Measurements from ENCODE around the gene SREBF1. TPM values are rescaled to one million over a fixed set of nuclear protein-coding genes. Genes with fewer than 3 reads are reported as not detected.

SREBF1 gene
- total and polyA plus RNA-seq, 10 of the 15 experiments (the other 5 are each of a cell fraction or from before 2014, with no cell fraction given), result 1.4 to 84.6 (median 20.4) TPM

- Histone ChIP-seq H3K4me2 (ENCODE audit: control insufficient read depth, insufficient read depth) (no peak overlapping the region; the same call in 1 of the 2 replicates), H3K4me3 (no peak overlapping the region), H3K36me3 (ENCODE audit: control insufficient read depth in 2 of 2, insufficient read depth in 2 of 2, low read length in 1 of 2) (peaks cover 5 to 17% of the 10 kb centered on the region in 2 experiments; a peak in 3 of 4 replicates), H4K20me1 (ENCODE audit: control insufficient read depth, insufficient read depth) (no peaks in the 10 kb centered on the region; the same call in 1 of the 2 replicates), H3K27ac (ENCODE audit: control insufficient read depth, insufficient read depth) (no peak overlapping the region), H2AFZ (ENCODE audit: control insufficient read depth, low read depth, low read length) (no peak overlapping the region), H3K4me1 (ENCODE audit: control insufficient read depth, insufficient read depth, low read length) (peaks cover 54% of the 10 kb centered on the region), H3K79me2 (ENCODE audit: control insufficient read depth, insufficient read depth, low read length) (no peaks in the 10 kb centered on the region; the same call in 1 of the 2 replicates), H3K27me3 (replicated peaks in 1 of 2; ENCODE audit: control insufficient read depth in 2 of 2, insufficient read depth in 2 of 2, low read length in 1 of 2) (no peaks in the 10 kb centered on the region), H3K9ac (ENCODE audit: control insufficient read depth, insufficient read depth, low read length) (no peak overlapping the region), H3K9me3 (replicated peaks; ENCODE audit: control insufficient read depth, insufficient read depth, low read length) (no peaks in the 10 kb centered on the region)
- 86% methylated on average over 1 of the region's 1 CpG for WGBS (ENCODE audit: insufficient coverage, insufficient replicate concordance, low lambda C conversion rate, missing lambda C conversion rate)
- no TSS peak for BruUV-seq (replicated peaks)
- POLR2A ChIA-PET, result interaction anchor here (10.9 kb wide), 1 partner anchor 14 kb away, joined by 163 read pairs; the partner anchor contains the start of gene SREBF1
- intact Hi-C loops (cut with micrococcal nuclease; ENCODE audit: unreplicated experiment) (loop anchor here (5.0 kb wide), 1 partner anchor 215 kb away; the partner anchor contains the start of genes ATPAF2 and GID4), in situ Hi-C loops (cut with MboI) (no loop called here)
- RAD21 ChIA-PET (ENCODE audit: unreplicated experiment), result interaction anchor here (0.5 to 9.0 kb wide), 4 partner anchors 11 to 521 kb away, joined by 3 to 105 read pairs (median 4); partner anchors contain the start of gene SREBF1
- DNase-seq (ENCODE audit: low read depth, low spot score) (no peak), ATAC-seq (no peak), FAIRE-seq (no peak)
- TF ChIP-seq SMAD1 (IDR thresholded peaks at IDR 0.05; ENCODE audit: low read depth, partially characterized antibody) (no peak), IKZF2 (IDR thresholded peaks at IDR 0.05) (no peak), POLR2A (IDR thresholded peaks at IDR 0.05; ENCODE audit: low read depth, low read length) (no peak), MEF2A (IDR thresholded peaks at IDR 0.05; ENCODE audit: insufficient read depth, low read depth, low read length) (no peak), PML (IDR thresholded peaks at IDR 0.05; ENCODE audit: low read length) (no peak), NFIC (IDR thresholded peaks at IDR 0.05; ENCODE audit: low read depth, low read length) (no peak), BACH1 (IDR thresholded peaks at IDR 0.05; ENCODE audit: borderline replicate concordance) (no peak), PKNOX1 (IDR thresholded peaks at IDR 0.05) (no peak)
- TF ChIP-seq, protein P1, sequence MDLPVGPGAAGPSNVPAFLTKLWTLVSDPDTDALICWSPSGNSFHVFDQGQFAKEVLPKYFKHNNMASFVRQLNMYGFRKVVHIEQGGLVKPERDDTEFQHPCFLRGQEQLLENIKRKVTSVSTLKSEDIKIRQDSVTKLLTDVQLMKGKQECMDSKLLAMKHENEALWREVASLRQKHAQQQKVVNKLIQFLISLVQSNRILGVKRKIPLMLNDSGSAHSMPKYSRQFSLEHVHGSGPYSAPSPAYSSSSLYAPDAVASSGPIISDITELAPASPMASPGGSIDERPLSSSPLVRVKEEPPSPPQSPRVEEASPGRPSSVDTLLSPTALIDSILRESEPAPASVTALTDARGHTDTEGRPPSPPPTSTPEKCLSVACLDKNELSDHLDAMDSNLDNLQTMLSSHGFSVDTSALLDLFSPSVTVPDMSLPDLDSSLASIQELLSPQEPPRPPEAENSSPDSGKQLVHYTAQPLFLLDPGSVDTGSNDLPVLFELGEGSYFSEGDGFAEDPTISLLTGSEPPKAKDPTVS (IDR thresholded peaks at IDR 0.05; ENCODE audit: low read depth, low read length), result no peak
- TF ChIP-seq, protein P2, sequence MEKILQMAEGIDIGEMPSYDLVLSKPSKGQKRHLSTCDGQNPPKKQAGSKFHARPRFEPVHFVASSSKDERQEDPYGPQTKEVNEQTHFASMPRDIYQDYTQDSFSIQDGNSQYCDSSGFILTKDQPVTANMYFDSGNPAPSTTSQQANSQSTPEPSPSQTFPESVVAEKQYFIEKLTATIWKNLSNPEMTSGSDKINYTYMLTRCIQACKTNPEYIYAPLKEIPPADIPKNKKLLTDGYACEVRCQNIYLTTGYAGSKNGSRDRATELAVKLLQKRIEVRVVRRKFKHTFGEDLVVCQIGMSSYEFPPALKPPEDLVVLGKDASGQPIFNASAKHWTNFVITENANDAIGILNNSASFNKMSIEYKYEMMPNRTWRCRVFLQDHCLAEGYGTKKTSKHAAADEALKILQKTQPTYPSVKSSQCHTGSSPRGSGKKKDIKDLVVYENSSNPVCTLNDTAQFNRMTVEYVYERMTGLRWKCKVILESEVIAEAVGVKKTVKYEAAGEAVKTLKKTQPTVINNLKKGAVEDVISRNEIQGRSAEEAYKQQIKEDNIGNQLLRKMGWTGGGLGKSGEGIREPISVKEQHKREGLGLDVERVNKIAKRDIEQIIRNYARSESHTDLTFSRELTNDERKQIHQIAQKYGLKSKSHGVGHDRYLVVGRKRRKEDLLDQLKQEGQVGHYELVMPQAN (conservative IDR thresholded peaks at IDR 0.05), result no peak
- TF ChIP-seq, protein P3, sequence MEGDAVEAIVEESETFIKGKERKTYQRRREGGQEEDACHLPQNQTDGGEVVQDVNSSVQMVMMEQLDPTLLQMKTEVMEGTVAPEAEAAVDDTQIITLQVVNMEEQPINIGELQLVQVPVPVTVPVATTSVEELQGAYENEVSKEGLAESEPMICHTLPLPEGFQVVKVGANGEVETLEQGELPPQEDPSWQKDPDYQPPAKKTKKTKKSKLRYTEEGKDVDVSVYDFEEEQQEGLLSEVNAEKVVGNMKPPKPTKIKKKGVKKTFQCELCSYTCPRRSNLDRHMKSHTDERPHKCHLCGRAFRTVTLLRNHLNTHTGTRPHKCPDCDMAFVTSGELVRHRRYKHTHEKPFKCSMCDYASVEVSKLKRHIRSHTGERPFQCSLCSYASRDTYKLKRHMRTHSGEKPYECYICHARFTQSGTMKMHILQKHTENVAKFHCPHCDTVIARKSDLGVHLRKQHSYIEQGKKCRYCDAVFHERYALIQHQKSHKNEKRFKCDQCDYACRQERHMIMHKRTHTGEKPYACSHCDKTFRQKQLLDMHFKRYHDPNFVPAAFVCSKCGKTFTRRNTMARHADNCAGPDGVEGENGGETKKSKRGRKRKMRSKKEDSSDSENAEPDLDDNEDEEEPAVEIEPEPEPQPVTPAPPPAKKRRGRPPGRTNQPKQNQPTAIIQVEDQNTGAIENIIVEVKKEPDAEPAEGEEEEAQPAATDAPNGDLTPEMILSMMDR (IDR thresholded peaks at IDR 0.05 in 2 of 3, conservative IDR thresholded peaks at IDR 0.05 in 1 of 3; ENCODE audit: control insufficient read depth in 2 of 3, extremely low read depth in 1 of 3, insufficient read depth in 1 of 3, low read depth in 3 of 3, low read length in 3 of 3), result no peak
- TF ChIP-seq, protein P4, sequence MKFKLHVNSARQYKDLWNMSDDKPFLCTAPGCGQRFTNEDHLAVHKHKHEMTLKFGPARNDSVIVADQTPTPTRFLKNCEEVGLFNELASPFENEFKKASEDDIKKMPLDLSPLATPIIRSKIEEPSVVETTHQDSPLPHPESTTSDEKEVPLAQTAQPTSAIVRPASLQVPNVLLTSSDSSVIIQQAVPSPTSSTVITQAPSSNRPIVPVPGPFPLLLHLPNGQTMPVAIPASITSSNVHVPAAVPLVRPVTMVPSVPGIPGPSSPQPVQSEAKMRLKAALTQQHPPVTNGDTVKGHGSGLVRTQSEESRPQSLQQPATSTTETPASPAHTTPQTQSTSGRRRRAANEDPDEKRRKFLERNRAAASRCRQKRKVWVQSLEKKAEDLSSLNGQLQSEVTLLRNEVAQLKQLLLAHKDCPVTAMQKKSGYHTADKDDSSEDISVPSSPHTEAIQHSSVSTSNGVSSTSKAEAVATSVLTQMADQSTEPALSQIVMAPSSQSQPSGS (IDR thresholded peaks at IDR 0.05; ENCODE audit: low read length), result no peak
- SMC1A ChIA-PET (ENCODE audit: uncharacterized antibody, unreplicated experiment), result interaction anchor here (0.8 to 4.4 kb wide), 4 partner anchors 12 to 211 kb away, joined by 3 to 46 read pairs (median 5); partner anchors contain the start of gene SREBF1
- CTCF ChIA-PET, result interaction anchor here (1.4 to 1.6 kb wide), 3 partner anchors 13 to 97 kb away, joined by 4 to 6 read pairs (median 4); no protein-coding TSS in a partner anchor
Observed at GRCh38 chr17:17822189-17822588, 14.6 kb downstream of the SREBF1 start.

Data from GM12878 (cell line).